GM12892 (cell line): ENCODE results near the gene DAP.

Experiments
- POLR2A ChIP-seq: IDR thresholded peaks from 2 replicates; pipeline ENCODE4 v1.6.1; 2011; ENCODE audit warnings: low read depth, low read length, control low read depth
- POLR2AphosphoS5 ChIP-seq: IDR thresholded peaks from 2 replicates; pipeline ENCODE4 v1.6.1; 2011; ENCODE audit warnings: low read depth, low read length, control low read depth

GRCh38 chr5:10752451-10752850 lies 8.6 kb downstream of the DAP start:
- TF ChIP-seq POLR2AphosphoS5 (no peak), POLR2A (no peak)
